H1 (cell line): Measurements from ENCODE around the gene CDK5R1. TPM values are rescaled to one million over a fixed set of nuclear protein-coding genes. Genes with fewer than 3 reads are reported as not detected.

ENCODE experiments used
- CTCF ChIA-PET: fragments of 300-600 bp; sonication (Branson Sonifier 250); formaldehyde crosslinking; loops from one replicate; lab custom pipeline; 2021; ENCODE audit not compliant: partially characterized antibody; lab: Charles Lee
- POLR2A ChIA-PET: fragments of 300-600 bp; sonication (Branson Sonifier 250); formaldehyde crosslinking; loops from one replicate; lab custom pipeline; 2021; ENCODE audit warnings: inconsistent platforms; ENCODE audit not compliant: partially characterized antibody; lab: Charles Lee
- DNase-seq, 2 experiments: peaks; one replicate each; pipeline versions ENCODE4 v3.0.0 to v3.0.0-alpha.2; 2010 to 2022; ENCODE audit warnings: low spot score in 2 of 2, low read depth in 1 of 2, mixed read lengths in 1 of 2
- FAIRE-seq: peaks from 2 replicates; lab custom pipeline; 2011; peaks lifted over from hg19 to GRCh38; lab: Jason Lieb, UNC
- H2AFZ ChIP-seq: 2 replicates; pipeline ENCODE4 v1.8.1; 2012; ENCODE audit warnings: low read length, inconsistent platforms
- H2AK5ac ChIP-seq: 2 replicates; pipeline ENCODE4 v1.6.1; 2013; ENCODE audit warnings: low read depth, low read length
- H2BK120ac ChIP-seq: replicated peaks from 2 replicates; pipeline ENCODE3; 2013; ENCODE audit warnings: low read depth, low read length, inconsistent platforms
- H2BK12ac ChIP-seq: 2 replicates; pipeline ENCODE4 v1.6.1; 2013; ENCODE audit warnings: low read depth, low read length
- H2BK15ac ChIP-seq: 2 replicates; pipeline ENCODE4 v1.6.1; 2013; ENCODE audit warnings: low read length
- H2BK20ac ChIP-seq: 2 replicates; pipeline ENCODE4 v1.6.1; 2013; ENCODE audit warnings: low read length
- H2BK5ac ChIP-seq: 2 replicates; pipeline ENCODE4 v1.6.1; 2013; ENCODE audit warnings: low read depth, low read length
- H3K14ac ChIP-seq: 2 replicates; pipeline ENCODE4 v1.6.1; 2013; ENCODE audit warnings: inconsistent platforms; ENCODE audit not compliant: insufficient read length
- H3K18ac ChIP-seq: 2 replicates; pipeline ENCODE4 v1.6.1; 2013; ENCODE audit warnings: low read length; ENCODE audit errors: extremely low read depth
- H3K23ac ChIP-seq: 2 replicates; pipeline ENCODE4 v1.6.1; 2013; ENCODE audit warnings: inconsistent platforms; ENCODE audit not compliant: insufficient read length
- H3K23me2 ChIP-seq: 2 replicates; pipeline ENCODE4 v1.6.1; 2013; ENCODE audit warnings: low read depth, low read length
- H3K27ac ChIP-seq: 2 replicates; pipeline ENCODE4 v1.6.1; 2011; ENCODE audit warnings: low read depth, low read length, inconsistent platforms
- H3K27me3 ChIP-seq, 4 experiments: replicated peaks in 1 of 4; 1 replicate in 1 of 4; 2 replicates in 3 of 4; pipeline versions ENCODE4 v1.6.1 to v1.8.1; 2011 to 2013; ENCODE audit warnings: low read length in 3 of 4, mild to moderate bottlenecking in 3 of 4, inconsistent platforms in 2 of 4, mixed read lengths in 2 of 4, moderate library complexity in 1 of 4; ENCODE audit not compliant: control insufficient read depth in 3 of 4, insufficient read depth in 3 of 4; ENCODE audit errors: extremely low read depth in 1 of 4
- H3K36me3 ChIP-seq, 4 experiments: 2 replicates each; pipeline versions ENCODE4 v1.6.1 to v1.8.1; 2011 to 2013; ENCODE audit warnings: mild to moderate bottlenecking in 4 of 4, low read length in 3 of 4, moderate library complexity in 2 of 4, control low read depth in 1 of 4, inconsistent platforms in 1 of 4; ENCODE audit not compliant: insufficient read depth in 4 of 4, control insufficient read depth in 2 of 4
- H3K4ac ChIP-seq: replicated peaks from 2 replicates; pipeline ENCODE3; 2013; ENCODE audit warnings: low read length, low read depth, mixed read lengths, inconsistent platforms; ENCODE audit not compliant: insufficient read length
- H3K4me1 ChIP-seq, 4 experiments: replicated peaks in 1 of 4; 1 replicate in 1 of 4; 2 replicates in 3 of 4; pipeline versions ENCODE4 v1.6.1 to v1.8.1; 2011 to 2013; ENCODE audit warnings: low read length in 3 of 4, inconsistent platforms in 2 of 4, mixed read lengths in 1 of 4; ENCODE audit not compliant: insufficient read depth in 4 of 4, control insufficient read depth in 3 of 4
- H3K4me2 ChIP-seq, 2 experiments: 2 replicates each; pipeline versions ENCODE4 v1.6.1 to v1.8.1; 2011 to 2013; ENCODE audit warnings: low read depth in 2 of 2, low read length in 2 of 2, control low read depth in 1 of 2, inconsistent platforms in 1 of 2, mild to moderate bottlenecking in 1 of 2; ENCODE audit not compliant: insufficient read depth in 1 of 2
- H3K4me3 ChIP-seq, 4 experiments: fragments of 200-600, 300-600 bp in 1 of 4; sonication (generic), shearing (Covaris generic), sonication (Bioruptor Twin) in 1 of 4; 2 replicates each; pipeline versions ENCODE4 v1.5.1 to v1.8.1; 2011 to 2016; ENCODE audit warnings: low read length in 4 of 4, low read depth in 3 of 4, control low read depth in 2 of 4, inconsistent platforms in 2 of 4, mild to moderate bottlenecking in 2 of 4, mixed read lengths in 1 of 4, moderate library complexity in 1 of 4; ENCODE audit not compliant: insufficient read depth in 2 of 4; ENCODE audit errors: extremely low read depth in 1 of 4
- H3K56ac ChIP-seq: replicated peaks from 2 replicates; pipeline ENCODE3; 2013; ENCODE audit warnings: low read depth, mild to moderate bottlenecking, mixed read lengths, low read length, inconsistent platforms; ENCODE audit not compliant: insufficient read length
- H3K79me1 ChIP-seq: 2 replicates; pipeline ENCODE4 v1.6.1; 2013; ENCODE audit warnings: low read depth, low read length, control low read depth
- H3K79me2 ChIP-seq, 2 experiments: 2 replicates each; pipeline versions ENCODE4 v1.6.1 to v1.8.1; 2012 to 2013; ENCODE audit warnings: low read length in 2 of 2, mild to moderate bottlenecking in 2 of 2, inconsistent platforms in 1 of 2; ENCODE audit not compliant: insufficient read depth in 2 of 2, control insufficient read depth in 1 of 2
- H3K9ac ChIP-seq, 4 experiments: replicated peaks in 1 of 4; 1 replicate in 1 of 4; 2 replicates in 3 of 4; pipeline versions ENCODE4 v1.6.1 to v1.8.1; 2011 to 2013; ENCODE audit warnings: low read depth in 3 of 4, low read length in 3 of 4, control low read depth in 2 of 4, mild to moderate bottlenecking in 2 of 4, moderate library complexity in 2 of 4, inconsistent platforms in 1 of 4; ENCODE audit errors: extremely low read depth in 1 of 4
- H3K9me3 ChIP-seq, 2 experiments: 2 replicates each; pipeline versions ENCODE4 v1.6.1 to v1.8.1; 2012 to 2013; ENCODE audit warnings: mild to moderate bottlenecking in 2 of 2, moderate library complexity in 2 of 2, control low read depth in 1 of 2, inconsistent platforms in 1 of 2, low read depth in 1 of 2, low read length in 1 of 2, mixed read lengths in 1 of 2; ENCODE audit not compliant: insufficient read depth in 2 of 2
- H4K20me1 ChIP-seq, 2 experiments: replicated peaks in 1 of 2; 2 replicates each; pipeline versions ENCODE3 to v1.8.1; 2011 to 2013; ENCODE audit warnings: inconsistent platforms in 2 of 2, low read length in 2 of 2, mild to moderate bottlenecking in 1 of 2; ENCODE audit not compliant: insufficient read depth in 2 of 2, control insufficient read depth in 1 of 2
- H4K5ac ChIP-seq: 2 replicates; pipeline ENCODE4 v1.6.1; 2013; ENCODE audit warnings: low read length, low read depth, mixed read lengths, inconsistent platforms; ENCODE audit not compliant: insufficient read length
- H4K8ac ChIP-seq: 2 replicates; pipeline ENCODE4 v1.8.0; 2013; ENCODE audit warnings: mild to moderate bottlenecking, moderate library complexity, low read length, inconsistent platforms; ENCODE audit not compliant: insufficient read depth; ENCODE audit errors: extremely low read depth
- H4K91ac ChIP-seq: replicated peaks from 2 replicates; pipeline ENCODE3; 2013; ENCODE audit warnings: low read length, mixed read lengths, inconsistent platforms; ENCODE audit not compliant: insufficient read length
- ATF3 ChIP-seq: IDR thresholded peaks from 2 replicates; pipeline ENCODE4 v1.6.1; 2011; ENCODE audit warnings: low read depth, mild to moderate bottlenecking, low read length; ENCODE audit not compliant: insufficient read depth
- CEBPB ChIP-seq: IDR thresholded peaks from 2 replicates; pipeline ENCODE4 v1.6.1; 2012; ENCODE audit warnings: low read depth, low read length
- CTCF ChIP-seq, 3 experiments: IDR thresholded peaks; 1 replicate in 2 of 3; 2 replicates in 1 of 3; pipeline versions ENCODE4 v1.5.1 to v1.6.1; 2011; ENCODE audit warnings: low read length in 3 of 3, mild to moderate bottlenecking in 3 of 3, inconsistent platforms in 2 of 3, low read depth in 1 of 3, moderate library complexity in 1 of 3; ENCODE audit not compliant: insufficient read depth in 1 of 3; ENCODE audit errors: control extremely low read depth in 1 of 3
- HDAC6 ChIP-seq: IDR thresholded peaks from one replicate; pipeline ENCODE4 v1.7.1; 2012; ENCODE audit warnings: low read depth, mild to moderate bottlenecking, inconsistent platforms, low read length, moderate library complexity
- NANOG ChIP-seq: IDR thresholded peaks from 2 replicates; pipeline ENCODE4 v1.6.1; 2011; ENCODE audit warnings: low read length, low read depth, mild to moderate bottlenecking, inconsistent platforms; ENCODE audit not compliant: insufficient read depth, poor library complexity, severe bottlenecking
- RFX5 ChIP-seq: IDR thresholded peaks from 2 replicates; pipeline ENCODE4 v1.6.1; 2011; ENCODE audit warnings: low read depth, low read length, improper control_type of control experiment, borderline replicate concordance
- RNF2 ChIP-seq: fragments of 200-900, 300-1000 bp; sonication (generic); IDR thresholded peaks from 2 replicates; pipeline ENCODE4 v1.7.1; 2016; ENCODE audit warnings: borderline replicate concordance, low read depth, mild to moderate bottlenecking, antibody characterized with exemption, low read length; ENCODE audit not compliant: poor library complexity, severe bottlenecking; ENCODE audit errors: missing control alignments
- SP1 ChIP-seq: IDR thresholded peaks from 2 replicates; pipeline ENCODE4 v1.6.1; 2011; ENCODE audit warnings: low read depth, low read length
- SP2 ChIP-seq: IDR thresholded peaks from 2 replicates; pipeline ENCODE4 v1.6.1; 2012; ENCODE audit warnings: mild to moderate bottlenecking, low read length, inconsistent platforms
- SRF ChIP-seq: IDR thresholded peaks from 2 replicates; pipeline ENCODE4 v1.6.1; 2011; ENCODE audit warnings: mild to moderate bottlenecking, low read depth, low read length, moderate library complexity
- TBP ChIP-seq: IDR thresholded peaks from 2 replicates; pipeline ENCODE4 v1.6.1; 2011; ENCODE audit warnings: low read depth, low read length, improper control_type of control experiment
- WGBS, 2 experiments: shearing (Covaris generic) in 1 of 2; methylation state at CpG; one replicate each; pipeline versions ENCODE4 v1.1.6 to v1.1.7; 2013 to 2015; ENCODE audit warnings: low lambda C conversion rate in 2 of 2, mixed read lengths in 2 of 2, inconsistent platforms in 1 of 2, low coverage in 1 of 2, missing lambda C conversion rate in 1 of 2; ENCODE audit not compliant: insufficient replicate concordance in 2 of 2, insufficient coverage in 1 of 2, insufficient read length in 1 of 2; ENCODE audit errors: extremely low coverage in 1 of 2, missing lambda C conversion rate in 1 of 2; 5-methylcytosine and 5-hydroxymethylcytosine counted together
- polyA plus RNA-seq, 7 experiments: library from polyadenylated mRNA; depleted of rRNA in 3 of 7; stranded (reverse) in 5 of 7; unstranded in 2 of 7; fragments of >200 nt in 5 of 7; fragments of 200-250 nt in 2 of 7; gene quantifications; 1 replicate in 5 of 7; 2 replicates in 1 of 7; 4 replicates in 1 of 7; pipeline versions ENCODE4 v1.2.1 to v1.2.3, GENCODE V29; 2011 to 2013; ENCODE audit warnings: missing spikeins in 2 of 7, mixed read lengths in 2 of 7
- total RNA-seq: library from RNA; stranded (reverse); fragmentation: NEBNext Ultra II Directional; extraction: Animal tissue kit (Norgen Biotek cat#: 25700); gene quantifications from 2 replicates; pipeline ENCODE4 v1.2.1, GENCODE V29; 2021

Gene CDK5R1
- total and polyA plus RNA-seq, 2 of the 8 experiments (the other 6 are each of a cell fraction or from before 2014, with no cell fraction given), result 2.7 to 9.9 TPM

- H3K27me3 ChIP-seq, result peaks cover 0 to 1% (median 0%) of the 10 kb centered on the region in 4 experiments; a peak in 3 of 7 replicates
- H2AK5ac ChIP-seq, result no peak overlapping the region
- ChIA-PET CTCF (interaction anchor here (1.0 to 2.1 kb wide), 3 partner anchors 22 to 146 kb away, joined by 5 read pairs; no protein-coding TSS in a partner anchor), POLR2A (interaction anchor here (1.5 kb wide), 1 partner anchor 30 kb away, joined by 4 read pairs; no protein-coding TSS in a partner anchor)
- H3K27ac ChIP-seq, result no peak overlapping the region
- no peak overlapping the region for H2BK5ac ChIP-seq
- FAIRE-seq (no peak), DNase-seq (no peak)
- no peak overlapping the region for H2AFZ ChIP-seq
- no peak overlapping the region for H3K56ac ChIP-seq
- H3K9ac ChIP-seq, result no peak overlapping the region
- peaks cover 7 to 20% (median 11%) of the 10 kb centered on the region in 4 experiments; a peak in 5 of 7 replicates for H3K4me1 ChIP-seq
- no peaks in the 10 kb centered on the region for H3K79me1 ChIP-seq
- no peak overlapping the region for H3K4me2 ChIP-seq
- no peaks in the 10 kb centered on the region for H3K79me2 ChIP-seq
- no peak overlapping the region for H2BK20ac ChIP-seq
- no peaks in the 10 kb centered on the region for H3K36me3 ChIP-seq
- H3K18ac ChIP-seq, result no peak overlapping the region
- H3K4ac ChIP-seq, result no peak overlapping the region
- no peak overlapping the region for H2BK12ac ChIP-seq
- WGBS, 2 experiments, result 96% methylated on average over 3 of the region's 3 CpGs; no CpG with 5 or more reads in 1 of the 2 experiments
- no peaks in the 10 kb centered on the region for H4K20me1 ChIP-seq
- H4K5ac ChIP-seq, result no peak overlapping the region
- H4K8ac ChIP-seq, result no peak overlapping the region
- H3K23me2 ChIP-seq, result no peaks in the 10 kb centered on the region
- no peak overlapping the region for H4K91ac ChIP-seq
- no peak overlapping the region for H3K14ac ChIP-seq
- H2BK120ac ChIP-seq, result no peak overlapping the region
- H3K23ac ChIP-seq, result no peak overlapping the region
- no peak overlapping the region for H2BK15ac ChIP-seq
- H3K4me3 ChIP-seq, result no peak overlapping the region
- no peaks in the 10 kb centered on the region for H3K9me3 ChIP-seq
- TF ChIP-seq SP1 (no peak), TBP (no peak), ATF3 (no peak), NANOG (no peak), SP2 (no peak), HDAC6 (no peak), CEBPB (no peak), RNF2 (no peak), RFX5 (no peak), SRF (no peak), CTCF (IDR thresholded peaks at IDR 0.05; ENCODE audit: control extremely low read depth in 1 of 3, insufficient read depth in 1 of 3, low read depth in 1 of 3, low read length in 3 of 3) (no peak)
Measured at GRCh38 chr17:32513579-32513978, 26.8 kb downstream of the CDK5R1 start.
